Mesodermal cell (in vitro differentiated cells): ENCODE results near the gene MEN1.

Experiments used
- H3K27ac ChIP-seq: 2 replicates; pipeline ENCODE4 v1.7.0; 2013; ENCODE audit warnings: mild to moderate bottlenecking, low read depth, low read length, moderate library complexity; ENCODE audit not compliant: severe bottlenecking
- H3K36me3 ChIP-seq: 2 replicates; pipeline ENCODE4 v1.7.1; 2013; ENCODE audit warnings: mild to moderate bottlenecking, low read length, moderate library complexity; ENCODE audit not compliant: control insufficient read depth, insufficient read depth
- H3K4me1 ChIP-seq: one replicate; pipeline ENCODE4 v1.7.1; 2013; ENCODE audit warnings: mild to moderate bottlenecking, low read length; ENCODE audit not compliant: insufficient read depth, control insufficient read depth, poor library complexity, severe bottlenecking
- H3K4me3 ChIP-seq: 2 replicates; pipeline ENCODE4 v1.7.0; 2013; ENCODE audit warnings: low read length, control low read depth, mild to moderate bottlenecking; ENCODE audit not compliant: insufficient read depth, poor library complexity, severe bottlenecking; ENCODE audit errors: extremely low read depth
- H3K9me3 ChIP-seq: 2 replicates; pipeline ENCODE4 v1.7.1; 2013; ENCODE audit warnings: mild to moderate bottlenecking, low read length, moderate library complexity; ENCODE audit not compliant: control insufficient read depth
- WGBS, 2 experiments: methylation state at CpG; one replicate each; pipeline ENCODE4 v1.1.5; 2013; ENCODE audit warnings: missing lambda C conversion rate in 2 of 2; ENCODE audit not compliant: insufficient coverage in 2 of 2; 5-methylcytosine and 5-hydroxymethylcytosine counted together

Gene MEN1

DNA sequence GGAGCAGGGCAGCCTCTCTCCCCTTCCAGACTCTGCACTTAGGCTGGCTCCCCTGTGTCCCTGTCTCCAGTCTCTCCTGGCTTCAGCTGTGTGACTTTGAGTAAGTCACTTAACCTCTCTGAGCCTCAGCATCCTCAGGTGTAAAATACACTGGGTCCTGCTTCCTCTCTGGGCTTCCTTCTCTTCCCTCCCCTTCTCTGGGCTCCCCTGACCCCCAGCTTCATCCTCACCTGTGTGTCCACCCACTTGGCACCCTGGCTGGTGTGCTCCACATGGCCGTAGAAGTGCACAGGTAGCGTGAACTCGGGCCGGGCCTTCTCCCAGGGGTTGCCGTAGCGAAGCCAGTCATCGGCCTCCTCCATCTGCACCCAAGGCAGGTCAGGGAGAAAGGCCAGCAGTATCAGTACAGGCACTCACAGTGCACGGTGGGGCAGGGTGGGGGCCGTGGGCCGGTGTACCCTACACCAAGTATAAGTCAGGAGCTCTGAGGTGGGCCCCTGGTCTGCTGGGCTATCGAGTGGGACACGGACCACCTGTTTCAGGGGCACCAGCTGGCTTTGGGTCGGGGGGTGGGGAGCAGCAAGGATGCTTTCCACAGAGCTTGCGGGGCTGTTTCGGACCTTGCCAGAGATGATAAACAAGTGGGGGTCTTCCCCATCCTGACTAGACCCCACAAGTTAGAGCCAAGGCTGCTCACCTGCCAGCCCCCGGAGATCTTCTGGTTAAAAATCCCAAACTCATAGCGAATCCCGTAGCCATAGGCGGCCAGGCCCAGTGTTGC is 52.6 kb downstream of the MEN1 start:
- 84 to 90% methylated on average over 14 of the region's 19 CpGs for WGBS, 2 experiments
- Histone ChIP-seq H3K36me3 (peaks cover 9% of the 10 kb centered on the region), H3K4me1 (peaks cover 20% of the 10 kb centered on the region), H3K9me3 (no peaks in the 10 kb centered on the region), H3K4me3 (no peak overlapping the region), H3K27ac (no peak overlapping the region)

DNA sequence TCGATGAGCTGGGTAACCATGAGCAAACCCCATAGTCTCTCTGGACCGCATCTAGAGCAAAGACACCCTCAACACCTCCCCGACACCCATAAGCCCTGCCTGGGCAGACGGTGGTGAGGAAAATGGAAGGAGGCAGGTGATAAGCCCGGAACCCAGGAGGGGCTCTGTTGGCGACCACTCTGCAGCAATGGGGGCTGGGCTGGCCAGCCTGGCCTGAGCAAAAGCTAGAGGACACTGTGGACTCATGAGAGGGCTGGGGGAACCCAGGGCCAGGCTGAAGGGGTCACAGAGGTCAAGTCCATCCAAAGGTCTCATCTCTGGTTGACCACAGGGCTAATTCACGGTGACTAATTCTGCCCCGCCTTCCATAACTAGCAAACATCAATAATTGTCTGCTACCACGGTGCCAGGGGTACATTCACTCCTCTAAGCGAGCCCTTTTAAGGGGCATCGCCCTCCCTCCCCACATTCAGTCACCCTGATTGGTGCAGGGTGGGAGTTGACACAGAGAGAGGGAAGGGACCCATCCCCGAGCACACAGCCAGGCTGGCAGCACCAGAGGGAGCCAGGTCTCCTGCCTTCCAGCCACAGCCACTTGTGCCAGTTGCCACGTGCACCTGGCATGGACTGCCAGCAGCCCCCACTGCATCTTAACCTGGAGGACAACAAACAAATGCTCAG is 54.5 kb downstream of the MEN1 start:
- WGBS, 2 experiments, result 94 to 95% methylated on average over 7 to 12 of the region's 13 CpGs
- Histone ChIP-seq H3K4me3 (no peak overlapping the region), H3K36me3 (no peaks in the 10 kb centered on the region), H3K27ac (no peak overlapping the region), H3K4me1 (peaks cover 17% of the 10 kb centered on the region), H3K9me3 (no peaks in the 10 kb centered on the region)

DNA sequence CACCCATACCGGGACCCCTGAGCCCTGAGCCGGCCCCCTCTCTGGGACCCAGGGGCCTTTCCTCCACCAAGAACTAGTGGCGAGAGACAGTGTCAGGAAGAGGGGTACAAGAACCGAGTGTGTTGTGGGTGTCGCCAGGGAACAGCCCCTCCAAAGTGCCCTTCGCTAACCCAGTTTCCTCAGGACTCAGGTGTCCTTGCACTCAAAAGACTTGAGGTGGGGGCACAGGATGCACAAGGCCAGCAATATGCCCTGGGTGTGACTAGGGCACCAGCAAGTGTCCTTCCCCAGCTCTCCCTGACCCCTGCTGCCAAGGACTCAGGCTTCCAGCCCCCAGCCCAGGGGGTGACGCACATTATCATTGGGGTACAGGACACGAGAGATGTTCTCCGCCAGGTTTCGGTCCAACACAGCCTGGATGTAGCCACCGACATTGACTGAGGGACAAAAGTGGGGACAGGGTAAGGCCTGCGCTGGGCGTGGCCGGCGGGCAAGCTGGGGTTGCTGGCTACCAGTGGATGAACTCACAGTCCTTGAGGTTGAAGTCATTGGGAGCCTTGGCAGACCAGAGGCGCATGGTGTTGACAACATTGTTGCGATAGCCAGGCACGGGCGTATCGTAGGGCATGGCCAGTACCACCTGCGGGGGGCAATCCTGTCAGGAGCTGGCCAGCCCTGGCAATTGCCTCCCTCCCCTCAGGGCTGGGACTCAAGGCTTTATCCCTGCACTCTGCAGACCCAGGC is 55.3 kb downstream of the MEN1 start:
- 91 to 94% methylated on average over 20 of the region's 21 CpGs for WGBS, 2 experiments
- H3K27ac ChIP-seq, result no peak overlapping the region
- H3K9me3 ChIP-seq, result no peaks in the 10 kb centered on the region
- peaks cover 11% of the 10 kb centered on the region for H3K4me1 ChIP-seq
- H3K36me3 ChIP-seq, result no peaks in the 10 kb centered on the region
- H3K4me3 ChIP-seq, result no peak overlapping the region

DNA sequence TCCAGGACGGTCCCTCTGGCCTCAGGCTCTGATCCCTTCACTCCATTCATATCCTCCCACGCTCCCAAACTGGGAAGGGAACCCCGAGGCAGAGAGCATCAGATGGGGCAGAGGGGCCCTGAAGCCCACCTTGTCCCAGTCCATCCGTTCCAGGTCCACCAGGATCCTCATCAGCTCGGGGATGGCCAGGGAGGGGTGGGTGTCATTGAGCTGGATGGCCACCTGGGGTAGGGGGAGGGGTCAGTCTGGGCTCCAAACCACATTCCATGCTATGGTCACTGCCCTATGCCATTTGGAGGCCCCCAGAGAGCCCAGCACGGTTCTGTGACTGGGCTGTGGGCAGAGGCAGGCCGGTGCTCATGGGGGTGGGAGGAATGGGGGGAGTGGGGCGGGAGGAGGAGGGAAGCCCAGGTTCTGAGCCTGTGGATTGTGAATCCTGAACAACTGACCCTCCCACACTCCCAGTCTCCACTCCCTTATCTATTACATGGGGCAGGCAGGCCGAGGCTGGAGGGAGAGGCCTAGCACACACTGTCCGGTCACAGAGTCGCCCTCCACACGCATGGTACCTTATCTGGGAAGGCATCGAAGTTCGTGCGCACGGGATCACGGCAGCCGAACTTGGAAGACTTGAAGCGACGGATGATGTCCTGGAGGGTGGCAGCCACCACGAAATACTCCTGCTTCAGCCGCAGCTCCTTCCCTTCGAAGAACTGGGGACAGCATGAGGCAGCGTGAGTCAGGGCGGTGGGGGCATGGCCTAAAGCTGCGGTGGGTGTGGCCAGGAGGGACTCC is 56.0 kb downstream of the MEN1 start:
- Histone ChIP-seq H3K4me1 (peaks cover 4% of the 10 kb centered on the region), H3K9me3 (no peaks in the 10 kb centered on the region), H3K36me3 (no peaks in the 10 kb centered on the region), H3K4me3 (no peak overlapping the region), H3K27ac (no peak overlapping the region)
- WGBS, 2 experiments, result 85 to 89% methylated on average over 20 to 21 of the region's 26 CpGs
